Activated CD8-positive, alpha-beta T cell treated with anti-CD3 and anti-CD28 coated beads, Interleukin-2, amount 10 ng/mL, durations not matched to agents 7 days and 5 days (primary cell): ENCODE measurements around the gene NOP14. TPM values are rescaled to one million over a fixed set of nuclear protein-coding genes. Genes with fewer than 3 reads are reported as not detected.

ENCODE experiments used
- ATAC-seq: fragments of 150-1000 bp; cut with Tn5 transposase; one replicate; pipeline ENCODE4 v1.10.0; 2021; ENCODE audit warnings: moderate library complexity
- CTCF ChIA-PET: fragments of 350-600 bp; sonication (Branson Sonifier 250); formaldehyde crosslinking; loops from one replicate; lab custom pipeline; 2021; ENCODE audit warnings: antibody characterized with exemption; lab: Charles Lee
- POLR2A ChIA-PET: fragments of 350-600 bp; sonication (Branson Sonifier 250); formaldehyde crosslinking; loops from one replicate; lab custom pipeline; 2021; ENCODE audit warnings: antibody characterized with exemption; lab: Charles Lee
- DNase-seq: peaks from one replicate; pipeline ENCODE4 v3.0.0-alpha.2; 2020
- H3K27ac Mint-ChIP-seq: one replicate; pipeline ENCODE4 v1.8.0; 2021; ENCODE audit warnings: mild to moderate bottlenecking, mixed read lengths
- H3K27me3 Mint-ChIP-seq: one replicate; pipeline ENCODE4 v1.8.0; 2021; ENCODE audit warnings: low read depth, mixed read lengths
- H3K36me3 Mint-ChIP-seq: one replicate; pipeline ENCODE4 v1.8.0; 2021; ENCODE audit warnings: low read depth, mixed read lengths
- H3K4me1 Mint-ChIP-seq: one replicate; pipeline ENCODE4 v1.8.0; 2021; ENCODE audit warnings: low read depth, mixed read lengths
- H3K4me3 Mint-ChIP-seq: one replicate; pipeline ENCODE4 v1.8.0; 2021; ENCODE audit warnings: mild to moderate bottlenecking, mixed read lengths
- H3K9me3 Mint-ChIP-seq: one replicate; pipeline ENCODE4 v1.8.0; 2022; ENCODE audit warnings: mixed read lengths; ENCODE audit not compliant: insufficient read depth
- total RNA-seq, 2 experiments: library from RNA; stranded (reverse); gene quantifications; one replicate each; pipeline ENCODE4 v1.2.3, GENCODE V29; 2021

The NOP14 gene
- total RNA-seq, 2 experiments from 2014 or later = 47.6 to 52.3 TPM

GRCh38 chr4:2934077-2934812 is 29.0 kb downstream of the NOP14 start:
- ATAC-seq (peak; percentile 7), DNase-seq (peak; percentile 52)
- Mint-ChIP-seq H3K27me3 (no peaks in the 10 kb centered on the region), H3K36me3 (peaks cover 50% of the 10 kb centered on the region), H3K27ac (peak overlapping the region; percentile 75), H3K9me3 (no peaks in the 10 kb centered on the region), H3K4me1 (peaks cover 53% of the 10 kb centered on the region), H3K4me3 (peak overlapping the region; percentile 84)
- ChIA-PET CTCF (interaction anchor here (1.6 to 4.3 kb wide), 4 partner anchors 11 to 22 kb away, joined by 5 to 44 read pairs (median 12); no protein-coding TSS in a partner anchor), POLR2A (interaction anchor here (1.0 to 2.0 kb wide), 4 partner anchors 20 to 465 kb away, joined by 3 to 18 read pairs (median 4); partner anchors contain the start of genes GRK4, NOP14 and RNF4)

GRCh38 chr4:2933566-2934076 is 29.6 kb downstream of the NOP14 start:
- peaks cover 47% of the 10 kb centered on the region for H3K4me1 Mint-ChIP-seq
- H3K9me3 Mint-ChIP-seq = no peaks in the 10 kb centered on the region
- ChIA-PET CTCF (interaction anchor here (1.3 kb wide), 1 partner anchor 11 kb away, joined by 4 read pairs; no protein-coding TSS in a partner anchor), POLR2A (no interaction called here)
- ATAC-seq (no peak), DNase-seq (no peak)
- H3K27ac Mint-ChIP-seq = peak overlapping the region; percentile 91
- peaks cover 51% of the 10 kb centered on the region for H3K36me3 Mint-ChIP-seq
- peak overlapping the region; percentile 81 for H3K4me3 Mint-ChIP-seq
- no peaks in the 10 kb centered on the region for H3K27me3 Mint-ChIP-seq

- peak overlapping the region; percentile 81 for H3K4me3 Mint-ChIP-seq
- peak overlapping the region; percentile 91 for H3K27ac Mint-ChIP-seq
- no peak for DNase-seq
- H3K27me3 Mint-ChIP-seq = no peaks in the 10 kb centered on the region
- POLR2A ChIA-PET = no interaction called here
- peaks cover 55% of the 10 kb centered on the region for H3K36me3 Mint-ChIP-seq
- CTCF ChIA-PET = interaction anchor here (1.3 kb wide), 1 partner anchor 10 kb away, joined by 4 read pairs; no protein-coding TSS in a partner anchor
- no peaks in the 10 kb centered on the region for H3K9me3 Mint-ChIP-seq
- no peak for ATAC-seq
- H3K4me1 Mint-ChIP-seq = peaks cover 47% of the 10 kb centered on the region
Observed at GRCh38 chr4:2932951-2933565, 30.1 kb downstream of the NOP14 start.

GRCh38 chr4:2932321-2932950 is 30.8 kb downstream of the NOP14 start:
- Mint-ChIP-seq H3K4me1 (peaks cover 43% of the 10 kb centered on the region), H3K36me3 (peaks cover 55% of the 10 kb centered on the region), H3K27me3 (no peaks in the 10 kb centered on the region), H3K9me3 (no peaks in the 10 kb centered on the region), H3K27ac (peak overlapping the region; percentile 91), H3K4me3 (peak overlapping the region; percentile 81)
- CTCF ChIA-PET = interaction anchor here (1.3 kb wide), 1 partner anchor 10 kb away, joined by 4 read pairs; no protein-coding TSS in a partner anchor
- ATAC-seq (no peak), DNase-seq (peak; percentile 46)
- POLR2A ChIA-PET = no interaction called here

- ChIA-PET POLR2A (no interaction called here), CTCF (no interaction called here)
- Mint-ChIP-seq H3K4me3 (peak overlapping the region; percentile 81), H3K4me1 (peaks cover 36% of the 10 kb centered on the region), H3K27ac (peak overlapping the region; percentile 91), H3K36me3 (peaks cover 49% of the 10 kb centered on the region), H3K9me3 (no peaks in the 10 kb centered on the region), H3K27me3 (no peaks in the 10 kb centered on the region)
- ATAC-seq (peak; percentile 38), DNase-seq (peak; percentile 73)
Observed at GRCh38 chr4:2931512-2932301, 31.5 kb downstream of the NOP14 start.

GRCh38 chr4:2930758-2931511 is 32.3 kb downstream of the NOP14 start:
- no peak overlapping the region for H3K4me3 Mint-ChIP-seq
- no peaks in the 10 kb centered on the region for H3K9me3 Mint-ChIP-seq
- H3K4me1 Mint-ChIP-seq = peaks cover 28% of the 10 kb centered on the region
- H3K36me3 Mint-ChIP-seq = peaks cover 47% of the 10 kb centered on the region
- ChIA-PET CTCF (no interaction called here), POLR2A (no interaction called here)
- DNase-seq (no peak), ATAC-seq (no peak)
- H3K27ac Mint-ChIP-seq = peak overlapping the region; percentile 91
- H3K27me3 Mint-ChIP-seq = no peaks in the 10 kb centered on the region

GRCh38 chr4:2930135-2930757 is 33.0 kb downstream of the NOP14 start:
- H3K36me3 Mint-ChIP-seq = peaks cover 46% of the 10 kb centered on the region
- CTCF ChIA-PET = no interaction called here
- H3K27ac Mint-ChIP-seq = peak overlapping the region; percentile 61
- H3K9me3 Mint-ChIP-seq = no peaks in the 10 kb centered on the region
- DNase-seq = no peak
- no peaks in the 10 kb centered on the region for H3K27me3 Mint-ChIP-seq
- H3K4me3 Mint-ChIP-seq = no peak overlapping the region
- POLR2A ChIA-PET = no interaction called here
- no peak for ATAC-seq
- H3K4me1 Mint-ChIP-seq = peaks cover 21% of the 10 kb centered on the region

GRCh38 chr4:2929469-2929868 is 33.7 kb downstream of the NOP14 start:
- CTCF ChIA-PET = no interaction called here
- Mint-ChIP-seq H3K4me3 (no peak overlapping the region), H3K4me1 (peaks cover 21% of the 10 kb centered on the region), H3K9me3 (no peaks in the 10 kb centered on the region), H3K36me3 (peaks cover 53% of the 10 kb centered on the region), H3K27me3 (no peaks in the 10 kb centered on the region), H3K27ac (no peak overlapping the region)
- no peak for ATAC-seq
- POLR2A ChIA-PET = no interaction called here
- no peak for DNase-seq

GRCh38 chr4:2928242-2929176 is 34.7 kb downstream of the NOP14 start:
- ChIA-PET POLR2A (no interaction called here), CTCF (interaction anchor here (1.1 kb wide), 1 partner anchor 26 kb away, joined by 9 read pairs; no protein-coding TSS in a partner anchor)
- no peaks in the 10 kb centered on the region for H3K27me3 Mint-ChIP-seq
- H3K4me1 Mint-ChIP-seq = peaks cover 28% of the 10 kb centered on the region
- no peak for DNase-seq
- no peaks in the 10 kb centered on the region for H3K9me3 Mint-ChIP-seq
- ATAC-seq = no peak
- no peak overlapping the region for H3K4me3 Mint-ChIP-seq
- H3K27ac Mint-ChIP-seq = peak overlapping the region; percentile 60
- H3K36me3 Mint-ChIP-seq = peaks cover 58% of the 10 kb centered on the region
